Epithelial cell of proximal tubule (primary cell): ENCODE results near the gene MESP1. TPM values are rescaled to one million over a fixed set of nuclear protein-coding genes. Genes with fewer than 3 reads are reported as not detected.
"Not testable (repeated sequence)": the region's sequence is repeated elsewhere in the genome, so short reads cannot be mapped to it uniquely, and the experiment has no call there.

ENCODE experiments used
- DNase-seq: peaks from one replicate; pipeline ENCODE4 v3.0.0-alpha.2; 2011; ENCODE audit warnings: low read depth
- H3K4me3 ChIP-seq: 2 replicates; pipeline ENCODE4 v1.5.1; 2011; ENCODE audit warnings: low read depth, mild to moderate bottlenecking, low read length
- total RNA-seq: library from RNA; depleted of rRNA; stranded (reverse); fragments of >200 nt; gene quantifications from 2 replicates; pipeline ENCODE4 v1.2.3, GENCODE V29; 2015
- TF ChIP-seq, protein P1 (sequence below): conservative IDR thresholded peaks from 2 replicates; pipeline ENCODE4 v1.5.1; 2012; ENCODE audit warnings: low read depth, mild to moderate bottlenecking, low read length

The MESP1 gene
- total RNA-seq, 1 donor from 2014 or later: 2.7 TPM

DNA sequence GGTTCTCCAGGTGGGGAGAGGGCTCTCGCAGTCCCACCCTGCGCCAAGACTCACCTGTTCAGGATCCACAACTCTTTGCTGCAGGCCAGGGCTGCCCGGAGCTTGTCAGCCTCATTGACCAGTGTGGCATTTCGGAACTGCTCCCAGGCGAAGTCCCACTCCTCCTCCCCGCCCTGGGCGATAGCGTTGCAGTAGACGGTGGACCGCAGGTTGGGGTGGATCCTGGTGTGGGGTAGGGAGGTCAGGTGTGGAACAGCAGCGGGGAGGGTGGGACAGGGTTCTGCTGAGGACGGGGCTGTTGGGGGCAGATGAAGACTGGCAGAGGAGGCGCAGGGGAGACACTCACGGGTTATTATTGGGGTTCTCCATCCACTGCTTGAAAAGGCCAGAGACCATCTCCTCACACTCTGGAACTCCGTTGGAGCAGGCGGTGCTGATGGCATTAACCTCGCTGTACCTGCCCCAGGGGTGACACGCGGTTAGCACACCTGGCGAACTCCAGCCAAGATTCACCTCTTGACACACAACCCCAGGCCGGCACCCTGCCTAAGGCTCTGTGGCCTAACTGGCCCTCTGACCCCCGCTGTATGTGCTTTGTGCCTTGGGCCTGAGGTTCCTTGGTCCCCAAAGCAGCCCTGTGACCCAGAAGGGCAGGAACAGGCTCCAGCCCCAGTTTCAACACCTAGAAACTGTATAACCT lies 41.2 kb upstream of the MESP1 start:
- no peak overlapping the region for H3K4me3 ChIP-seq
- TF ChIP-seq, protein P1, sequence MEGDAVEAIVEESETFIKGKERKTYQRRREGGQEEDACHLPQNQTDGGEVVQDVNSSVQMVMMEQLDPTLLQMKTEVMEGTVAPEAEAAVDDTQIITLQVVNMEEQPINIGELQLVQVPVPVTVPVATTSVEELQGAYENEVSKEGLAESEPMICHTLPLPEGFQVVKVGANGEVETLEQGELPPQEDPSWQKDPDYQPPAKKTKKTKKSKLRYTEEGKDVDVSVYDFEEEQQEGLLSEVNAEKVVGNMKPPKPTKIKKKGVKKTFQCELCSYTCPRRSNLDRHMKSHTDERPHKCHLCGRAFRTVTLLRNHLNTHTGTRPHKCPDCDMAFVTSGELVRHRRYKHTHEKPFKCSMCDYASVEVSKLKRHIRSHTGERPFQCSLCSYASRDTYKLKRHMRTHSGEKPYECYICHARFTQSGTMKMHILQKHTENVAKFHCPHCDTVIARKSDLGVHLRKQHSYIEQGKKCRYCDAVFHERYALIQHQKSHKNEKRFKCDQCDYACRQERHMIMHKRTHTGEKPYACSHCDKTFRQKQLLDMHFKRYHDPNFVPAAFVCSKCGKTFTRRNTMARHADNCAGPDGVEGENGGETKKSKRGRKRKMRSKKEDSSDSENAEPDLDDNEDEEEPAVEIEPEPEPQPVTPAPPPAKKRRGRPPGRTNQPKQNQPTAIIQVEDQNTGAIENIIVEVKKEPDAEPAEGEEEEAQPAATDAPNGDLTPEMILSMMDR: no peak
- DNase-seq: no peak

DNA sequence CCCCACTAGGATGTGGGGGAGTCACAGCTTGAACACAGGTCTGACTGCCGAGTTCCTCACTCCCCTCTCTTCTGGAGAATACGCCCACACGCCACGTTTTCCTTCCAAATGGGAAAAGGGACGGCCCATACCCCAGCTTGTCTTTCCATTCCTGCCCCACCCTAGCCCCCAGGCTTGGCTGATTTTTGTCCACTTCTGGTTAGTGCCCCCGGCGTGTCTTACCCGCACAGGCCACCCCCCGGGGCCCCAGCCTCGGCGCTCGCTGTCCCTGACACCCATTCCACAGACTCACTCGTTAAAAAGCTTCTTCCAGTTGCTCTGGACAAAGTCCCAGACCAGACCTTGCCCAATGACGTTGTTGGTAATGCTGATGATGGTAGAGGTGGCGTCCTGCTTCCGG lies 39.6 kb upstream of the MESP1 start:
- H3K4me3 ChIP-seq: no peak overlapping the region
- TF ChIP-seq, protein P1: no peak
- DNase-seq: no peak

DNA sequence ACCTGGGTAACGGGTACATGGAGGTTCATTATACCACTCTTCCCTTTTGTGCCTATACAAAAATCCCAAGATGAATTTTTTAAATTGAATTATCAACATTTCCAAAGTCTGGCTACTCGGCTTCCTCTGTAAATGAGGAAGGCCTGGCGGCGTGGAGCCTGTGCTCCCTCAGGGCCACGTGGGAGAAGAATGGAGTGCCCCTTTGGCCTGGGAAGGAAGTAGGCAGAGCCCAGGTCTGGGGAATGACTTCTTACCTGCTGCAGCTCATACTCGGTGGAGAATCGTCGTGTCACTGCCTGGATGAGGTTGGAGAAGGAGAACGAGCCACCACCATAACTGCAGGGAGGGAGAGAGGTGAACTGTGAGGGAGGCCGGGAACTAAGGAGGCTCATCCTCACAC lies 39.2 kb upstream of the MESP1 start:
- DNase-seq: no peak
- no peak overlapping the region for H3K4me3 ChIP-seq
- TF ChIP-seq, protein P1: no peak

DNA sequence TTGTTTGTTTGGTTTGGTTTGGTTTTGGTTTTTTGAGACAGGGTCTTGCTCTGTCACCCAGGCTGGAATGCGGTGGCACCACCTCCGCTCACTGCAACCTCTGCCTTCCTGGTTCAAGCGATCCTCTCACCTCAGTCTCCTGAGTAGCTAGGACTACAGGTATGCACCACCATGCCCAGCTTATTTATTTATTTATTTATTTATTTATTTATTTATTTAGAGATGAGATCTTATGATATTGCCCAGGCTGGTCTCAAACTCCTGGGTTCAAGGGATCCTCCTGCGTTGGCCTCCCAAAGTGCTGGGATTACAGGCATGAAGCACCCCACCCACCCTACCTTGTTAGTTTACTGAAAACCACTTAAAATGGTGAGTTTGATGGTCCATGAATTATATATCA lies 37.5 kb upstream of the MESP1 start:
- not testable (repeated sequence) for H3K4me3 ChIP-seq, DNase-seq

DNA sequence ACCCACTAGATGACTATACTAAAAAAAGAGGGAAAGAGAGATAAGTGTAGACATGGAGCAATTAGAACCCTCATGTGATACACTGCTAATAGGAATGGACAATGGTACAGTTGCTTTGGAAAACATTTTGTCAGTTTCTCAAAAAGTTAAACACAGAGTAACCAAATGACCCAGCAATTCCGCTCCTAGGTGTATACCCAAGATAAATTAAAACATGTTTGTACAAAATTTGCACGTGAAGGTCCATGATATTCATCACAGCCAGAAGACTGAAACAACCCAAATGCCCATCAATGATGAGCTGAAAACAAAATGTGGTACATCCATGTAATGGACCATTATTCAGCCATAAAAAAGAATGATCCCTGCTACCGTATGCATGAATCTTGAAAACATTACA lies 36.9 kb upstream of the MESP1 start:
- DNase-seq: no peak
- TF ChIP-seq, protein P1: no peak
- no peak overlapping the region for H3K4me3 ChIP-seq

DNA sequence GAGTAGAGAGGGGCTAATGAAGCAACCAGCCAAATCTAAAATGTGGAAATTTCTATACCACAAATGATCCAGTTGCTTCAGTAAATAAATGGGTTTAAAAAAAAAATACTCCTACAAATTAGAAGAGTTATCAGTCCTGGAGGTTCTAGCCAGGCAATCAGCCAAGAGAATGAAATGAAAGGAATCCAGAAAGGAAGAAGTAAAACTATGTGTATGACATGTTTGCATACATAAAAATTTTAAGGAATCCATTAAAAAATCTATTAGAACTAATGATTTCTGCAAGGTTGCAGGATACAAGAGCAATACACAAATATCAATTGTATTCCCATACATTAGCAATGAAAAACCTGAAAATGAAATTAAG lies 34.7 kb upstream of the MESP1 start:
- no peak overlapping the region for H3K4me3 ChIP-seq
- DNase-seq: no peak
- TF ChIP-seq, protein P1: no peak

DNA sequence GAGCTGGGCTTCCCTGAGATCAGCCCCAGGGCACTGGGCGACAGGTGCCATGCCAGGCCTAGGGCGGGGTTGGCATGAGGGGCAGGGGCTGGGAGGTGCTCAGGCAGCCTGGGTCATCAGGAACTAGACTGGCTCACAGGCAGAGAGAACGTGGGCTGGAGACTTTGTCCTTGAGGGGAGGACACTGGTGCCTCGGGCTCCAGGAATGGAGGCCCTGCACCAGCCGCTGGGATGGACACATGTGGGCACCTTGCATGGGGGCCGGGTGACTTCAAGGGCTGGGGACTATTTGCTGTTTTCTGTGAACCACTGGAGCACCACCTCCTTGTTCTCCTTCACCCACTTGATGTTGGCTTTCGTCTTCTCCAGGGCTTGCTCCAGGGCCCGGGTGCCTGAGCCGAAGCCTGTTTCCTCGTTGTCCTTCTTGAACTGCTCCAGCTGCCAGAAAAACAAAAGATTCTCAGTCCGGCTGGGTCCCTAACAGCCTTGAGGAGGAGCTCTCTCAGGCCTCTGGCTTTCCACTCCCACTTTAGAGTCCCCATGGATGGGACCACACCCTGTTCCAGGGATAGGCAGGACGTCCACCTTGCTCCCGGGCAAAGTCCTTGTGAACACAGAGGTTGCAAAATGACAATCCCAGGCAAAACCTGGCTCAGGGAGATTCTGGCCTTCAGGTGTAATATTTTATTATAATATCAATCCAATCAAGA lies 34.2 kb upstream of the MESP1 start:
- no peak for DNase-seq
- TF ChIP-seq, protein P1: no peak
- no peak overlapping the region for H3K4me3 ChIP-seq
